ENCODE results near the gene MYH7B.

The MYH7B gene

DNA sequence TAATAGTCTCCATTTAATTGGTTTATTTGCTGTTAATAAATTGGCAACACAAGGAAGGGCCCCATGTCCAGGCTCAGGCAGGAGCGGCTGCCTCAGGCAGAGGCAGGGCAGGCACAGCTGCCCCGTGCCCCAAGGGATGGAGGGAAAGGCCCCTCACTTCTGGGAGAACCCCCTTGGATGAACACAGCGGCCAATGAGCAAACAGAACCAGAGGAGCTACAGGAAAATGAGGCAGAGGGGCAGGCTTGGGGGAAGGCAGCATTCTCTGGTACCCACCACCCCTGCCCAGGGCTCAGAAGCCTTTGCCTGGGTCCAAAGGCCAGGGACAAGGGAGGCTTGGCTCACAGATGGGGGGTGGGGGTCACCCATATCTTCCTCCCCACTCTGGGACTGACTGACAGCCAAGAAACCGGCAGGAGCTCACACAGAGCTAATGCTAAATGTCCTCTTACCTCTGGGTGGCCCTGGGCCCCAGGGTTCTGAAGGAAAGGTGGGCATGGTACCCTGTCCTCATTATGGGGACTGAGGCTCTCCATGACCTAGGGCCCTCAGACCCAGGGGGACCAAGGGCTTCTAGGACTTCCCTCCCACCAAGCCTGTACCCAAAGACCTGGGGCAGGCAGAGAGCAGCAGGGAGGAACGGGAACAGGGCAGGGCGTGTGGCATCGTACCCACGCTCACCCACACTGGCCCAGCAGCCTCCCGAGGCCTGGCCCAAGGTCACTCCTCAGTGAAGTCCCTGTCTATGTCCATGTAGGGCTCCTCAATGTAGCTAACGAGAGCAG, 47.0 kb downstream of the MYH7B start:
- Histone ChIP-seq H3K27ac (ENCODE audit: low read depth, low read length) (peak overlapping the region; percentile 23), H3K9ac (ENCODE audit: low read length in 5 of 5) (no peak overlapping the region)

DNA sequence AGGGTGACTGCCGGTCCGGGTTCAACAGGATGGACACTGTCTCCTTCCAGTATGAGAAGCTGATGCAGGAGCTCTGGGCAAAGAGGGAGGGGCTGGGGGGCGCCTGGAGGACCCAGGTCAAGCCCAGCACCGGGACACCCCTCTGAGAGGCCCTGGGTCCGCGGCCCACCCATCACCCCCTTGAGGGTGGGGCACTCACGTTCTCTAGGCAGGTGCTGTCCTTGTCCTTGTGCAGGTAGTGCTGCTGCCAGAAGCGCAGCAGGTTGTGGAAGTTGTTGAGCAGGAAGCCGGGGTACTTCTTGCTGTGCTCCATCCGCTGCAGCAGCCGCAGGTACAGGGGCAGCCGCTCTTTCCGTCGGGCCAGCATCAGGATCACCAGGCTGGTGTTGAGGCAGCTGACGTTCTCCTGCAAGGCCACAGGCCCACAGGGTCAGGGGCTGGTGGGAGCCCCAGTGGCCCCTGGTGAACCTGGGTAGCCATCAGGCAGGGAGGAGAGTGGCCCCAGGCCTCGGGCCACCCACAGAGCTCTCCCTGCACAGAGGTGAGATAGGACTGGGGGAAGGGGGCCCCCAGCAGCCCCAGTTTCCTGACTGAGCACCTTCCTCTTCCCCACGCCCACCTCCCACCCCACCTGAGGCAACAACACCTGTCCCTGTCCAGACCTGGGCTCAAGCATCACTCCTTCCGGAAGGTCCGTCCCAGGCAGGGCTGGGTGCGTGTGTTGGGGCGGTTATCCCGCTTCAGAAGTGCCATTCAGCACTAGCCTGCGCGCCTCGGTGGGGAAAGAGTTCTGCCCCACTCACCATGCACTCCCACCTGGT, 47.8 kb downstream of the MYH7B start:
- Histone ChIP-seq H3K4me3 (ENCODE audit: low read depth in 1 of 5, low read length in 5 of 5) (no peak overlapping the region), H3K9me3 (ENCODE audit: control insufficient read depth in 5 of 5, low read length in 5 of 5) (no peaks in the 10 kb centered on the region), H3K4me1 (ENCODE audit: control insufficient read depth in 5 of 5, insufficient read depth in 5 of 5, low read length in 5 of 5) (peaks cover 0 to 13% (median 7%) of the 10 kb centered on the region in 5 donors), H3K27ac (ENCODE audit: low read depth, low read length) (peak overlapping the region; percentile 23), H3K36me3 (ENCODE audit: control insufficient read depth in 5 of 5, insufficient read depth in 5 of 5, low read length in 5 of 5) (peaks cover 0 to 100% (median 98%) of the 10 kb centered on the region in 5 donors), H3K27me3 (ENCODE audit: control insufficient read depth in 5 of 5, insufficient read depth in 4 of 5, low read length in 5 of 5) (no peaks in the 10 kb centered on the region), H3K9ac (ENCODE audit: low read length in 5 of 5) (no peak overlapping the region)

More for the DNA sequence above, 47.0 kb downstream of the MYH7B start:
- no peak overlapping the region for H3K4me3 ChIP-seq (ENCODE audit: low read depth in 1 of 5, low read length in 5 of 5)
- H3K27me3 ChIP-seq (ENCODE audit: control insufficient read depth in 5 of 5, insufficient read depth in 4 of 5, low read length in 5 of 5) = no peaks in the 10 kb centered on the region
- peaks cover 0 to 98% (median 98%) of the 10 kb centered on the region in 5 donors for H3K36me3 ChIP-seq (ENCODE audit: control insufficient read depth in 5 of 5, insufficient read depth in 5 of 5, low read length in 5 of 5)
- H3K9me3 ChIP-seq (ENCODE audit: control insufficient read depth in 5 of 5, low read length in 5 of 5) = no peaks in the 10 kb centered on the region
- H3K4me1 ChIP-seq (ENCODE audit: control insufficient read depth in 5 of 5, insufficient read depth in 5 of 5, low read length in 5 of 5) = peaks cover 0 to 9% (median under 1%) of the 10 kb centered on the region in 5 donors

DNA sequence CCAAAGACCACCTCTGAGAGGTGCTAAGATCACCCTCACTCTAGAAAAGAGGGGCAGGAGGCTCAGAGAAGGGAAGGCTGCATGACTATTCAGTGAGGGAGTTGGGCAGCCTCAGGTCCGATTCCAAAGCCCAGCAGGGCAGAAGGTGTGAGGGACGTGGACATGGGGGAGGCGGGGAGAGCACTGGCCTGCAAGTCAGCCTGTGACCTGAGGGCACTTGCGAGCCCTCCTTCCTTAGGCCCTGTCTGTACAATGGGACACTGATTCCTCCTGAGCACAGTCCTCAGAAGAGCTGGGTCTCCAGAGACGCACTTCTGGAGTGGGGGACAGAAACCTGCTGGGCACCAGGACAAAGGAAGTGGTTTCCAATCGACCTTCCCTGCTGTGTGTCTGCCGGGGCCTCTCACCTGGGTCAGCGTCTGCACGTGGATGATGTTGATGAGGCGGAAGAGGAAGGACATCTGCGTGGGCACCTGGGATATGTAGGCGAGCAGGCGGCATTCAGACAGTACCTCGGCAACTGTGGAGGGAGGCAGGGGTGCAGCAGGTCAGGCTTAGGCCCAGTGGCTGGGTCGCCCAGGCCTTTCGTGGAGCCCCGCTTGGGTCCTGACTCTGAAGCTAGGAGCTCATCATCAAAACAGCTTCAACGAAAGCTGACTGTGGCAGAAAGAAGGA, 48.5 kb downstream of the MYH7B start:
- H3K9me3 ChIP-seq (ENCODE audit: control insufficient read depth in 5 of 5, low read length in 5 of 5) = no peaks in the 10 kb centered on the region
- H3K36me3 ChIP-seq (ENCODE audit: control insufficient read depth in 5 of 5, insufficient read depth in 5 of 5, low read length in 5 of 5) = peaks cover 0 to 100% (median 98%) of the 10 kb centered on the region in 5 donors
- H3K4me1 ChIP-seq (ENCODE audit: control insufficient read depth in 5 of 5, insufficient read depth in 5 of 5, low read length in 5 of 5) = peaks cover 0 to 21% (median 15%) of the 10 kb centered on the region in 5 donors
- H3K27ac ChIP-seq (ENCODE audit: low read depth, low read length) = no peak overlapping the region
- H3K4me3 ChIP-seq (ENCODE audit: low read depth in 1 of 5, low read length in 5 of 5) = no peak overlapping the region
- H3K9ac ChIP-seq (ENCODE audit: low read length in 5 of 5) = no peak overlapping the region
- H3K27me3 ChIP-seq (ENCODE audit: control insufficient read depth in 5 of 5, insufficient read depth in 4 of 5, low read length in 5 of 5) = no peaks in the 10 kb centered on the region

DNA sequence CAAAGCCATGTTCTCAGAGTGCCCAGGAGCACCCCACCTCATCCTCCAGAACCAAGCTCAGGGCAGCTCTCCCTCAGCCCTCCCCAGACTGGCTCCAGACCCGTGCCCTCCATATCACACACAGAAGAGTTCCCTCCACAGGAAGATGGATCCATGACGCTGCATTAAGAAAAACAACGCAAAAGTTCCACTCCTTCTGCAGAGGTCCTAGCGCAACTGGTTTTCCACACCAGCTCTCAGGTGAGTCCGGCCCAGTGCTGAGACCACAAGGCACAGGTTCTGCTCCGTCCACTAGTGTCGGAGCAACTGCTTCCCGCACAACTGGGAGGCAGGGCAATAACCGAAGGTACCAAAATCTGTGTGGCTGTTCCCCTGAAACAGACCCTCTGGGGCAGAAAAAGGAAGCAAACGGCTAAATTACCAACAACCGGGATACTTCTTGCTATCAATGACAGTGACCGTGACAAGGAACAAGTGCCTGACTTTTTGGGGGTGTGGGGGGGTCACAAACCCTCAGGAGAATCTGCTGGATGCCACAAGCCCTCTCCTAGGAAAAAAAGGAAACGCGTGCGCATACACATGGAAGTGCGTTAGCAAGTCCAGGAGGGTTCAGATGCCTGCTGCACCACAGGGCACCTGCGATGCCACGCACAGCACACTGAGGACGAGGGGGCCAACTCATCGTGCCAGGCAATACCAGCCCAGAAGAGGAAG, 49.2 kb downstream of the MYH7B start:
- Histone ChIP-seq H3K36me3 (ENCODE audit: control insufficient read depth in 5 of 5, insufficient read depth in 5 of 5, low read length in 5 of 5) (peaks cover 0 to 100% (median 98%) of the 10 kb centered on the region in 5 donors), H3K4me1 (ENCODE audit: control insufficient read depth in 5 of 5, insufficient read depth in 5 of 5, low read length in 5 of 5) (peaks cover under 1 to 28% (median 22%) of the 10 kb centered on the region in 5 donors), H3K4me3 (ENCODE audit: low read depth in 1 of 5, low read length in 5 of 5) (no peak overlapping the region), H3K27ac (ENCODE audit: low read depth, low read length) (no peak overlapping the region), H3K9ac (ENCODE audit: low read length in 5 of 5) (no peak overlapping the region), H3K9me3 (ENCODE audit: control insufficient read depth in 5 of 5, low read length in 5 of 5) (no peaks in the 10 kb centered on the region), H3K27me3 (ENCODE audit: control insufficient read depth in 5 of 5, insufficient read depth in 4 of 5, low read length in 5 of 5) (no peaks in the 10 kb centered on the region)
